Epithelial cell of esophagus (primary cell): ENCODE results near the gene SCRN1.
A peak's percentile ranks its signal among the peaks of the same experiment; 100 is the strongest.
"Not testable (repeated sequence)": the region's sequence is repeated elsewhere in the genome, so short reads cannot be mapped to it uniquely, and the experiment has no call there.

Experiments
- DNase-seq: peaks from one replicate; pipeline ENCODE4 v3.0.0; 2010; ENCODE audit warnings: low read depth
- H3K4me3 ChIP-seq: 2 replicates; pipeline ENCODE4 v1.5.1; 2011; ENCODE audit warnings: mild to moderate bottlenecking, low read length, control low read depth
- TF ChIP-seq, protein P1 (sequence below): IDR thresholded peaks from 2 replicates; pipeline ENCODE4 v1.5.1; 2011; ENCODE audit warnings: low read depth, mild to moderate bottlenecking, low read length, control low read depth, inconsistent platforms; ENCODE audit not compliant: insufficient read depth; ENCODE audit errors: missing control alignments

Gene SCRN1

DNA sequence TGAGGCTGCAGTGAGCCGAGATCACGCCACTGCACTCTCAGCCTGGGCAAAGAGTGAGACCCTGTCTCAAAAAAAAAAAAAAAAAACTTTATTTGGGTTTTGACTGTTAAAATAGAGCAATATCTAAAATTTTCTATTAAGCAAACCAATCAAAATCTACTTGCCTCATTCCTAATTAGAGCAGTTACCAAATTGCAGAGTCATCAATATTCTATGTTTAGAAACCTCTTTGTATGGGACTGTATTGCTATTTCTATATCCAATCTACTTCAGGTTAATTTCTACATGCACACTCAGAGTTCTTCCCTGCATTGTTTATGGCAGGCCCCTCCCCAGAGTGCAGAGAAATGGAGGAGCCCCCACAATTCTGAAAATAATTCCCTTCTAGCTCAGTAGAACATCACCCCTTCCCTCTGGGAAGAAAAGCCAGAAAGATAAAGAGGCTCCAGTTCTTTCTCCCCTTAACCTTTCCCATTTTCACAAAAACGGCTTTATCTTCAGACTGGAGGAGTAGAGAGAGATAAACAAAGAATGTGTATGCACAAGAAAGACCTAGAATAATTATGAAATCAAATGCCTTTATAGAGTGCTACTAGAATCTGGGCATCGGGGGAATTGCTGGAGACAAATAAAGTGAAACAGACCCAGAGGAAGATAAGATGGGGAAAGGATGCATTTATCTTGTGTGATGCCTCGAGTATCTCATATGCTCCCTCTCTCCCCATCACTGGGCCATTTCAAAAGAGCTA, 17.9 kb downstream of the SCRN1 start:
- no peak for DNase-seq

DNA sequence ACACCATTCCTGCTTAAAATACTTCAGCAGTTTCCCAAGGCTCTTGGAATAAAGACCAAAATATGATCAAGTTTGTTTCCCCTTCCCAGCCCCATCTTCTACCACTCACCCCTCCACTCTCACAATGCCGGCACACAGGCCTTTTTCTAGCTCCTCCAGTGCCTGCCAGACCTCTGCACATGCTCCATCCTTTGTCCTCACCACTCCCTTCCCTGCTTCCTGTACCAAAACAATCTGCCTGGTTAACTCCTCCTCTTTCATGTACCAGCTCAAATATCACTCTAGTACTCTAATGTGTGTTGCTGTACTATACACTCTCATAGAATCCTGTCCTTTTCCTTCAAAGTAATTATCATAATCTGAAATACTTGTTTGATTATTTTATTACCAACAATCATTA, 19.4 kb downstream of the SCRN1 start:
- no peak overlapping the region for H3K4me3 ChIP-seq
- TF ChIP-seq, protein P1, sequence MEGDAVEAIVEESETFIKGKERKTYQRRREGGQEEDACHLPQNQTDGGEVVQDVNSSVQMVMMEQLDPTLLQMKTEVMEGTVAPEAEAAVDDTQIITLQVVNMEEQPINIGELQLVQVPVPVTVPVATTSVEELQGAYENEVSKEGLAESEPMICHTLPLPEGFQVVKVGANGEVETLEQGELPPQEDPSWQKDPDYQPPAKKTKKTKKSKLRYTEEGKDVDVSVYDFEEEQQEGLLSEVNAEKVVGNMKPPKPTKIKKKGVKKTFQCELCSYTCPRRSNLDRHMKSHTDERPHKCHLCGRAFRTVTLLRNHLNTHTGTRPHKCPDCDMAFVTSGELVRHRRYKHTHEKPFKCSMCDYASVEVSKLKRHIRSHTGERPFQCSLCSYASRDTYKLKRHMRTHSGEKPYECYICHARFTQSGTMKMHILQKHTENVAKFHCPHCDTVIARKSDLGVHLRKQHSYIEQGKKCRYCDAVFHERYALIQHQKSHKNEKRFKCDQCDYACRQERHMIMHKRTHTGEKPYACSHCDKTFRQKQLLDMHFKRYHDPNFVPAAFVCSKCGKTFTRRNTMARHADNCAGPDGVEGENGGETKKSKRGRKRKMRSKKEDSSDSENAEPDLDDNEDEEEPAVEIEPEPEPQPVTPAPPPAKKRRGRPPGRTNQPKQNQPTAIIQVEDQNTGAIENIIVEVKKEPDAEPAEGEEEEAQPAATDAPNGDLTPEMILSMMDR = no peak
- DNase-seq = peak; percentile 9

More for the DNA sequence above, 17.9 kb downstream of the SCRN1 start:
- H3K4me3 ChIP-seq = no peak overlapping the region
- TF ChIP-seq, protein P1 = no peak

DNA sequence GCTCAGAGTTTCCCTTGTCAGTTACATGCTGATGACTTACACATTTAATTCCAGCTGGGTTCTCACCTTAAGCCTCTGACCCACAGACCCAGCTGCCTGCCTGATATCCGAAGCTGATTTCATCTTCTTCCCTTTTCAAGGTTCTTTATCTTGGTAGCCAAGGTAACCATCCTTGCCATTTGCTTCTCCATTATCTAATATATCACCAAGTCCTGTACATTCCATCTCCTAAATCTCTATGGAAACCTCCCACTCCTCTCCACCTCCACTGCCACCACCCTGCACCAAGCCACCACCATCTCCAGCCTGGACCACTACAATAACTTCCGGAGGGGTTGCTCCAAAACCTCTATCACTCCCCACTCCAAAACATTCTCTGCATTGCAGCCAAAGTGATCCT, 19.9 kb downstream of the SCRN1 start:
- TF ChIP-seq, protein P1 = no peak
- no peak for DNase-seq
- no peak overlapping the region for H3K4me3 ChIP-seq

DNA sequence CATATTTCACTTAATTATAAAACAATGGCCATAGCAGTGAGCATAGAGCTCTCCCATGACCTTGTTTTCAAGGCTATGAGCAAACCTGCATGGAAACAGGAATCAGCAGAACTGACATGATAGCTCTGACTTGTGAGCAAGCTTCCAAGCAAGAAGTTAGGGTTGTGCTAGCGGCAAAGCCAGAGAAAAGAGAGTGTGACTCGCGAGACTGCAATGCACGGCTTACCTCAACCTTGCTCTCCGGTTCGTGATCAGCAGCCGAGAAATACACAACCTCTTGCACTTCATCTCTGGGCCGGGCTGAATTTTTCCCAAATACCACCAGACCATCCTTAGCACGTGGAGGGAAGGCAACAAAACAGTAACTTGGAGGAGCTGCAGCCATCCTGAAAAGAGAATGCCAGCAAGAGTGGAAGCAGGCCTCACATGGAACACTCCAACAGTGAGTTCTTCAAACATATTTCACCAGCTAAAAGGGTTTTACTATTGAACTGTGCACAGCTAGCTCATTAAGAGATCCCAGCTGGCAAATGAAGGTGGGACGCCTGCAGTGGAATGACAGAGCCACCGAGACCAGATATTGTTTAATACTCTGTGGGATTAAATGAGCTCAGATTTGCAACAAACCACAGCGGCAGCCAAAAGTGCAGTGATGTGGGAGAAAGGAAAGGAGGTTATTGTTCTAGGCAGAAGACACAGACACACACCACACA, 20.8 kb downstream of the SCRN1 start:
- H3K4me3 ChIP-seq = no peak overlapping the region
- TF ChIP-seq, protein P1 = no peak
- DNase-seq = peak; percentile 73

DNA sequence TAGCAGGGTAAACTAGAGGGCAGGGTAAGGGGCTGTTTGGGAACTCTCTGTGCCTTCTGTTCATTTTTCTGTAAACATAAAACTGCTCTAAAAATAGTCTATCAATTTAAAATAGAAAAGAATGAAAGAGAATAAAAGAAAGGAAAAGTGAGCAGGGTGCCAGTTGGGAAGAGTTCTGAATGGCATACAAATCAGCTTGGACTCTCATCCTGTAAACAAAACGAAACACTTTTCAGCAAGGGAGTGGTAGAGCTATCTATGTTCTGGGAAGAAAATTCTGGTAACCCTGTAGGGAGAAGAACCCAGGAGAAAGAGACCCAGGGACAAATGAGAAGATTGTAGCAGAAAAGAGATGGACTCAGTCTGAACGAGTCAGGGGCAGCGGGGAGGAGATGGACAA, 24.6 kb downstream of the SCRN1 start:
- no peak overlapping the region for H3K4me3 ChIP-seq
- DNase-seq = no peak
- TF ChIP-seq, protein P1 = no peak

DNA sequence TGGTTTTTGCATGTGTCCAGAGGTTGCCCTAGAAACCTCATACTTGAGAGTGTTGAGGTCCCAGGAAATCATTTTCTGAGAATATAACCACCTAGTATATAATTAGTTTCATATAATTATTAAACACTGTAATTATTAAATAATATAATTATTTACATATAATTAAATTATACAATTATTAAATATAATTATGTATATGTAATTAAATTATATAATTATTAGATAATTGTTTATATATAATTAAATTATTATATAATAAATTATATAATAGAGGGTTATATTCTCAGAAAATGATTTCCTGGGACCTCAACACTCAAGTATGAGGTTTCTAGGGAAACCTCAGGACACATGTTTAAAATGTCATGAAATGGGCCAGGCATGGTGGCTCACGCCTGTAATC, 27.6 kb downstream of the SCRN1 start:
- TF ChIP-seq, protein P1 = no peak

DNA sequence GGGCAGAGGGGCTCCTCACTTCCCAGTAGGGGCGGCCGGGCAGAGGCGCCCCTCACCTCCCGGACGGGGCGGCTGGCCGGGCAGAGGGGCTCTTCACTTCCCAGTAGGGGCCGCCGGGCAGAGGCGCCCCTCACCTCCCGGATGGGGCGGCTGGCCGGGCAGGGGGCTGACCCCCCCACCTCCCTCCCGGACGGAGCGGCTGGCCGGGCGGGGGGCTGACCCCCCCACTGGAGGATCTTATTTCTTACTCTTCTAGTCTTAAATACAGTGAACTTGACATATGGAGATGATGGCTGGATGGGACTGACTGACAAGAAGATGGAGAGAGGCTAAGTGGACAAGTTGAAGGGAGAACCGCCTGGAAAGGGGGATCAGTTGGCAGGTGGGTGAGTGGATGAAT, 28.0 kb downstream of the SCRN1 start:
- DNase-seq = not testable (repeated sequence)

More for the DNA sequence above, 27.6 kb downstream of the SCRN1 start:
- H3K4me3 ChIP-seq = no peak overlapping the region
- DNase-seq = no peak

More for the DNA sequence above, 28.0 kb downstream of the SCRN1 start:
- not testable (repeated sequence) for H3K4me3 ChIP-seq
